Measurements from ENCODE around the gene ZFYVE19.

Gene ZFYVE19

DNA sequence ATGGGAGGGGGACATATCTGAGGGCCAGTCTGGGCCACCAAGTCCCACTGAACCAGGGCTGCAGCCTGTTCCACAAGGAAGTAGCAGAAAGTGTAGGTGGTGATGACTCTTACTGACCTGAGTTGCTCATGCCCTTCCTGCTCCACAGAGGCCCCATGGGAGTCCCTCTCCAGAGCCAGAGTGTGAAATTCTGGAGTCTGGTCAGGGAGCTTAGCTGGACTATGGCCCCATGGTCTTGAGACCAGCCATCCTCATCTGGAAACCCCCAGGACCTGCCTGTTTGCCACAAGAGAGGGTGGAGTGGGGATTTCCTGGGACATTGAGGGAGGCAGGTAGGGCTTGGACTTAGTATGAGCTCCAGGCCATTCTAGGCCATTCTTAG, 39.9 kb downstream of the ZFYVE19 start:
- TF ChIP-seq, protein P1, sequence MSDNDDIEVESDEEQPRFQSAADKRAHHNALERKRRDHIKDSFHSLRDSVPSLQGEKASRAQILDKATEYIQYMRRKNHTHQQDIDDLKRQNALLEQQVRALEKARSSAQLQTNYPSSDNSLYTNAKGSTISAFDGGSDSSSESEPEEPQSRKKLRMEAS (IDR thresholded peaks at IDR 0.05; ENCODE audit: low read depth, low read length), result no peak
- TF ChIP-seq MYC (IDR thresholded peaks at IDR 0.05; ENCODE audit: low read depth, low read length) (no peak), POLR2A (IDR thresholded peaks at IDR 0.05; ENCODE audit: extremely low read depth, insufficient read length) (no peak)
- TF ChIP-seq, protein P2, sequence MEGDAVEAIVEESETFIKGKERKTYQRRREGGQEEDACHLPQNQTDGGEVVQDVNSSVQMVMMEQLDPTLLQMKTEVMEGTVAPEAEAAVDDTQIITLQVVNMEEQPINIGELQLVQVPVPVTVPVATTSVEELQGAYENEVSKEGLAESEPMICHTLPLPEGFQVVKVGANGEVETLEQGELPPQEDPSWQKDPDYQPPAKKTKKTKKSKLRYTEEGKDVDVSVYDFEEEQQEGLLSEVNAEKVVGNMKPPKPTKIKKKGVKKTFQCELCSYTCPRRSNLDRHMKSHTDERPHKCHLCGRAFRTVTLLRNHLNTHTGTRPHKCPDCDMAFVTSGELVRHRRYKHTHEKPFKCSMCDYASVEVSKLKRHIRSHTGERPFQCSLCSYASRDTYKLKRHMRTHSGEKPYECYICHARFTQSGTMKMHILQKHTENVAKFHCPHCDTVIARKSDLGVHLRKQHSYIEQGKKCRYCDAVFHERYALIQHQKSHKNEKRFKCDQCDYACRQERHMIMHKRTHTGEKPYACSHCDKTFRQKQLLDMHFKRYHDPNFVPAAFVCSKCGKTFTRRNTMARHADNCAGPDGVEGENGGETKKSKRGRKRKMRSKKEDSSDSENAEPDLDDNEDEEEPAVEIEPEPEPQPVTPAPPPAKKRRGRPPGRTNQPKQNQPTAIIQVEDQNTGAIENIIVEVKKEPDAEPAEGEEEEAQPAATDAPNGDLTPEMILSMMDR (IDR thresholded peaks at IDR 0.05; ENCODE audit: low read depth, low read length), result no peak
- H3K4me3 ChIP-seq (ENCODE audit: low read depth, low read length), result no peak overlapping the region
- DNase-seq (ENCODE audit: low read depth), result peak; percentile 23

DNA sequence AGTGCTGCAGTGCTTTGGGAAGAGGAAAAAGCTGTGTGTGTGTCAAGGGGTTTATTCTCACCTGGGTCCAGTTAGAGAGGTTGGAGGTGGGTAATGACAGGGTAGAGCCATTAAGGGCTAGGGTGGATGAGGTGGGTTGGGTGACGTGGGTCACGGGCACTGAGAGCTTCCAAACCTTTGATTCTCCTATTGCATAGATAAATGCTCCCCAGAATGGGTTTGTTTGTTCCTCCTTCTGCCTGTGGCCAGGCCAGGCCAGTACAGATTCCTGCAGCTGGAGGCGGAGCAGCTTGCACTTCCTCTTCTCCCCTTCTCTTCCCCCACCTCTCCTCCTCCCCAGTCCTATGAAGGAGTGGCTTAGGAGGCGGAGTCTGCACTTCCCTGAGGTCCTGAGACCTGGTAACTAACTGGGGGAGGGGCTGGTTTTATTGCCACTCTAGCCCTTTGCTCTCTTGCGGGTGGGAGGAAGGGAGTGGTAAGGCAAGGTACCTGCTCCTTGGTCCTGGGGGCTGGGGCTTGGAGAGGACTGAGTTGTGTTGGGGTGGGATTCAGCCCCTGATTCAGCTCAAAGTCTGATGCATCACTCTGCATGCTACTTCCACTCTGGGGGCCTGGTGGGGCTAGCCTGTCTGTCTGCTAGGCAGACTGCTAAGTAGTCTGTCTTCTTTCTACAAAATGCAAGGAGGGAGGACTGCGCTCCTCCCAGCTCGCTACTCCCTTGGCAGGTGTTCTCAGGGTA, 40.5 kb downstream of the ZFYVE19 start:
- peak overlapping the region; percentile 28 for H3K4me3 ChIP-seq (ENCODE audit: low read depth, low read length)
- TF ChIP-seq, protein P2 (IDR thresholded peaks at IDR 0.05; ENCODE audit: low read depth, low read length), result no peak
- TF ChIP-seq, protein P1 (IDR thresholded peaks at IDR 0.05; ENCODE audit: low read depth, low read length), result peak; percentile 69
- TF ChIP-seq MYC (IDR thresholded peaks at IDR 0.05; ENCODE audit: low read depth, low read length), result peak; percentile 79
- peak; percentile 95 for DNase-seq (ENCODE audit: low read depth)

DNA sequence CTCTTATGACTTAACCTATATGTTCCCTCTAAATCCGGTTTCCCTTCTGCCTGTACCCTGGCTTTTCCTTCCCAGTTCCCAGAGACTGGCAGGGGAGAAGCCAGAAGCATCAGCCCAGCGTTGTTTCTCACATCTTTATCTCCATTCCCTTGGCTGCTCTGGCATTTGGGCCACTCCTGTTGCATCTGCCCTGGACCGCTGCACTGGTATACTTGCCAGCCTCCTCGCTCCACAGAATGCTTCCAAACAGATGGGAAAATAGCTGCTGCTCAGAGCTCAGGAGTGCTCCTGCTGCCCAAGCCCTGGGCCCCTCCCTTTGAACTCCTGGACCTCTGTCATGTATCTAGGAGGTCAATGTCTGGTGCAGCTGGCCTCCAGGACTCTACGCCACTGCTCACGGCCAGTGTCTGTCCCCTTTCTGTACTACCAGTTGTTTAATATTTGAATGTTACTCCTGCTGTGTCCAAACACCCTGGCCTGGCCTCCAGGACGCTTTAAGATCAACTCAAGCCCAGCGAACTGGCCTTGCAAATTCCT, 43.8 kb downstream of the ZFYVE19 start:
- H3K4me3 ChIP-seq (ENCODE audit: low read depth, low read length), result no peak overlapping the region
- TF ChIP-seq, protein P1 (IDR thresholded peaks at IDR 0.05; ENCODE audit: low read depth, low read length), result no peak
- TF ChIP-seq POLR2A (IDR thresholded peaks at IDR 0.05; ENCODE audit: extremely low read depth, insufficient read length), result no peak
- TF ChIP-seq, protein P2 (IDR thresholded peaks at IDR 0.05; ENCODE audit: low read depth, low read length), result no peak
- TF ChIP-seq MYC (IDR thresholded peaks at IDR 0.05; ENCODE audit: low read depth, low read length), result no peak
- DNase-seq (ENCODE audit: low read depth), result no peak

DNA sequence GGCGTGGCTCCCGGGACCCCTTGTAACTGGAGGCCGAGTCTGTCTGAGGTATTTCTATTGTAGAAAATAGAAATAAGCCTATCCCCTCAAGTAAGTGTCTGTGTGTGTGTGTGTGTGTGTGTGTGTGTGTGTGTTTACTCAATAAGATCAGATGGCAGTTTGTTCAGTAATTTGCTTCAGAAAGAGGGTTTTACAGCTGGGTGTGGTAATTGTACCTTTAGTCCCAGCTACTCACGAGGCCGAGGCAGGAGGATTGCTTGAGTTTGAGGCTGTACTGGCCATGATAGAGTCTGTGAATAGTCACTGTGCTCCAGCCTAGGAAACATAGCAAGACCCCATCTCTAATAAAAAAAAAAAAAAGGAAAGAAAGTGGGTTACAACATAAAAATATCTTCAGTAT, 45.6 kb downstream of the ZFYVE19 start:
- no peak for DNase-seq (ENCODE audit: low read depth)
- no peak for TF ChIP-seq MYC (IDR thresholded peaks at IDR 0.05; ENCODE audit: low read depth, low read length)
- TF ChIP-seq POLR2A (IDR thresholded peaks at IDR 0.05; ENCODE audit: extremely low read depth, insufficient read length), result no peak
- TF ChIP-seq, protein P1 (IDR thresholded peaks at IDR 0.05; ENCODE audit: low read depth, low read length), result no peak
- TF ChIP-seq, protein P2 (IDR thresholded peaks at IDR 0.05; ENCODE audit: low read depth, low read length), result no peak
- H3K4me3 ChIP-seq (ENCODE audit: low read depth, low read length), result no peak overlapping the region

DNA sequence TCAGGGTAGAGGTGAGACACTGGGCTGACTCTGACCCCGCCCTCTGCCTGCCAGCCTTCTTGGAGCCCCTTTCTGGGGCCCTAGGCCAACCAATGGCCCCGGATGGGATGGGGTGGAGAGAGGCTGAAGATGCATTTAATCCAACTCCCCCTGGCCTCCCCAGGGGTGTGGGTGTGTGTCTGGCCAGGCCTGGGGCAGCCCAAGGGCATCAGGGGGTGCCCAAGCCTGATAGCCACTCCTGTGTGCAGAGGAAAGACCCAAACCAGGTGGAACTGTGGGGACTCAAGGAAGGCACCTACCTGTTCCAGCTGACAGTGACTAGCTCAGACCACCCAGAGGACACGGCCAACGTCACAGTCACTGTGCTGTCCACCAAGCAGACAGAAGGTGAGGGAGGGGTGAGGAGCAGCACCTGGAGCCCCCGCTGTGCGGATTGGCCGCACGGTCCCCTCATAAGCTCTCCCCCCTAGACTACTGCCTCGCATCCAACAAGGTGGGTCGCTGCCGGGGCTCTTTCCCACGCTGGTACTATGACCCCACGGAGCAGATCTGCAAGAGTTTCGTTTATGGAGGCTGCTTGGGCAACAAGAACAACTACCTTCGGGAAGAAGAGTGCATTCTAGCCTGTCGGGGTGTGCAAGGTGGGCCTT, 46.5 kb downstream of the ZFYVE19 start:
- TF ChIP-seq, protein P2 (IDR thresholded peaks at IDR 0.05; ENCODE audit: low read depth, low read length), result no peak
- TF ChIP-seq, protein P1 (IDR thresholded peaks at IDR 0.05; ENCODE audit: low read depth, low read length), result no peak
- no peak for TF ChIP-seq POLR2A (IDR thresholded peaks at IDR 0.05; ENCODE audit: extremely low read depth, insufficient read length)
- no peak for TF ChIP-seq MYC (IDR thresholded peaks at IDR 0.05; ENCODE audit: low read depth, low read length)
- H3K4me3 ChIP-seq (ENCODE audit: low read depth, low read length), result no peak overlapping the region
- no peak for DNase-seq (ENCODE audit: low read depth)
